NK-92 (cell line): ENCODE results near the gene TRMT61A.

ENCODE experiments used
- DNase-seq: peaks from one replicate; lab custom pipeline; 2025; ENCODE audit not compliant: unreplicated experiment; lab: John Stamatoyannopoulos, UW

The TRMT61A gene

DNA sequence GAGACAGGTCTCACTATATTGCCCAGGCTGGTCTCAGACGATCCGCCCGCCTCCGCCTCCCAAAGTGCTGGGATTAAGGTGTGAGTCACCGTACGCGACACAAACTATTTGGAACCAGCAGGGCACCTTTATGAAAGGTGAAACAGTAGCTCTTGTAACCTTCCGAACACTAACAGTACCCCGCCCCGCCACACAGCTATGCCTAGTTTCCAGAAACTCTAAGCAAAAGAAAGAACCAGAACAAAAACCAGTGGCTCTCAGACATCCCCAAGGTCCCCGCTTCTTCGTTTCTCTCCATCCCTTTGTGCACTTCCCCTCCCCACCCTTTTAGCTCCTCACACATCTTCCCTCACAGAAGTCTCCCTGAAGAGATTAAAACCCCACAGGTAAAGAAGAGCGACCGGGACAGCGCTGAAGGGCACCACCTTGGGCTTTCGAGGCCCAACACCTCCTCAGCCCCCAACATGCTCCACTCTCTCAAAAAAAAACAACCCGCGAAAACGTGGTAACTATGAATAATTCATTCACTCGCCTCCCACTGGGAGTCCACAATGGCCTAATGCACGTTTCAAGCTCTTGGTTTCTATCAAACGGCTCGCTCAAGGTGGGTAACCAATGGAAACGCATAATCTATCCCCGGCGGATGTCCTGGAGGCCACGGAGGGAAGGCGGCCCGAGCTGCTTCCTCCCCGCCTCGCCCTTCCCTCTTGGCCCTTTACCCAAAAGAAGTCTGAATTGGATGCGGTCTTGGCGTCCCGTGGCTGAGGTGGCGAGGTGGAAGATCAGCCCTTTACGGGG is 32.6 kb downstream of the TRMT61A start:
- DNase-seq, result no peak

- no peak for DNase-seq
Measured at GRCh38 chr14:103562179-103562428, 33.1 kb downstream of the TRMT61A start.

GRCh38 chr14:103562429-103563225 is 33.6 kb downstream of the TRMT61A start, which contains the start of the genes BAG5 and COA8:
TSS of gene BAG5 (minus strand) at chr14:103562657. CDS start at chr14:103561164, 1,493 bp downstream.
TSS of gene COA8 (plus strand) at chr14:103562960. CDS start at chr14:103563002, 42 bp downstream.
- no peak for DNase-seq

GRCh38 chr14:103563226-103563620 is 34.2 kb downstream of the TRMT61A start:
- no peak for DNase-seq

DNA sequence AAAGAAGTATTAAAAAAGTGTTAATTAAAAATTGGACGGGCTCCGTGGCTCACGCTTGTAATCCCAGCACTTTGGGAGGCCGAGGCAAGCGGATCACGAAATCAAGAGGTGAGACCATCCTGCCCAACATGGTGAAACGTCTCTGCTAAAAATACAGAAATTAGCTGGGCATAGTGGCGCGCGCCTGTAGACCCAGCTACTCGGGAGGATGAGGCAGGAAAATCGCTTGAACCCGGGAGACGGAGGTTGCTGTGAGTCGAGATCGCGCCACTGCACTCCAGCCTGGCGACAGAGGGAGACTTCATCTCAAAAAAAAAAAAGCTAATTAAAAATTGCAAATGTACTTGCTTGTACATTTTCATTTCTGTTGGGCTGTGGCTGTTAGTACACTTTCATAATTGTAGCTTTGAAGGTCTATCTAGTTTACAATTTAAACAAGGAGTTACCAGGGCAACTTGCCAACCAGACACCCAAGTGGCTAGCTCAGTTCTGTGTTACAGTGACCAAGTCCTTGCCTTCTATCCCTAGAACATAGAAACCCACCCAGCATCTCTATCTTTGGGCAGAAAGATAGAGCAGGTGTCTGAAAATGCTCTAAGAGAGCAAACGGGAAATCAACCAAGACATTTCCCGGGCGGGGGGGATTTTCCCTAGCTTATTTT is 35.0 kb downstream of the TRMT61A start:
- no peak for DNase-seq

DNA sequence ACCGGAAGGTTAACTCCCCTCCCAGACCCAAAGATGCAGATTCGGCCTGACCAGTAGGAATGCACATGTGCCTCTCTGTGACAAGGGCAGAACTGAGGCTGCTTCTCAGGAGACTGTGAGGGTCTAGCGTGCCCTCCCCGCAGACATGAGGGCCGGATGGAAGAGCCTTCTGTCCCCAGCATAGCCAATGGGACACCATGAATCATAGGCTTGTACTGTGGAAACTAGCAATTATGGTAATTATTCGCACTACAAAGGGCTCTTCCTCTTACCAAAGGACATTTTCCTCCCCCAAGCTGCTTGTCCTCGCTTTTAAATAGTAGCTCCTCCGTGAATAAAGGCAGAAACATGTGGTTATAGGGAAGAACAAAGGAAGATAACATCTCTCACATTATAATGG is 40.0 kb downstream of the TRMT61A start:
- DNase-seq, result no peak

DNA sequence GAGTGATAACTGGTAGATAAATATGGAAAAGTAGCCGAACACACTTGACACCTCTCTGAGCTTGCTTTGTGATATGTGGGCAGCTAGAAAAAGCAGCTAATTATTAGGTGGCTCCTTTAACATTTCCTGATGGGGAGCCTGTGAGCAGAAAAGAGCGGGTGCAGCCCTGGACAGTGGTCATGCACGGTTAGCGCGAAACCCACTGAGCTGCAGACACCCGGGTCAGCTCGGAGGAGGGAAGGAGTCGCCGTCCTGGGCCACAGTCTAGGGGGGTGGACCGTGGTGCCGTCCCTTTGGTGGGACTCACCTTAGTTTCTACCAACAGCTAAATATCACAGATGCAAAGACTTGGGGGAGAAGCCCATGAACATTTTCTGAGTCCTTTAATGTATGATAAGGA is 40.4 kb downstream of the TRMT61A start:
- no peak for DNase-seq

GRCh38 chr14:103574104-103574503 is 45.1 kb downstream of the TRMT61A start:
- DNase-seq, result no peak

GRCh38 chr14:103574707-103575285 is 45.8 kb downstream of the TRMT61A start:
- DNase-seq, result no peak

DNA sequence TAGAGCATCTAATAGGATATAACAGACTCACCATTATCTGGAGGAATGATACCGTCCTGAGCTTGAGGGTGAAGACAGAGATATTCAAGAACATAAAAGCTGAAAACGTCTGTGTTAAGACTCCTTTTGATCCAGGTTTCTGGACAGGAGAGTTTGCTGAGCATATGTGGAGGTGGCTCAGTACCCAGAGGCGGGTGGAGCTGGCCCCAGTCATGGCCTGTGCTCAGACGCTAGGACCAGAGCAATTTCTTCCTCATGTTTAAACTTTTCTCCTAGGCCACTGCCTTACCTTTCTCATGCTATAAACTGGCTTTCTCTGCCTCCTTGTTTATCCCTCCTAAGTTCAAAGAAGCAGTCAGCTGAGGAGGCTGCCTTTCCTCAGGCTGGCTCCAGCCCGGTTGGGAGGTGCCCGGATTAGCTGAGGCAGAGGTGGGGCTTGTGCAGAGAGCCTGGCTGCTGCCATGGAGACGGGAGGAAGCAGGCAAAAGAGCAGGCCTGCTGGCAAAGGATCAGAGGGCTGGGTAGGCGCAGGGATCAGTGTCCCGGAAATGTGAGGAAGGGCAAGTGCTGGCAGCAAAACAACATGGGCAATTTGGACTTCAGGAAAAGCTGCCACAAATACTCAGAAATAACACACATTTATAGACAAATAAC is 47.5 kb downstream of the TRMT61A start:
- no peak for DNase-seq

- no peak for DNase-seq
Measured at GRCh38 chr14:103578401-103579075, 49.5 kb downstream of the TRMT61A start.

DNA sequence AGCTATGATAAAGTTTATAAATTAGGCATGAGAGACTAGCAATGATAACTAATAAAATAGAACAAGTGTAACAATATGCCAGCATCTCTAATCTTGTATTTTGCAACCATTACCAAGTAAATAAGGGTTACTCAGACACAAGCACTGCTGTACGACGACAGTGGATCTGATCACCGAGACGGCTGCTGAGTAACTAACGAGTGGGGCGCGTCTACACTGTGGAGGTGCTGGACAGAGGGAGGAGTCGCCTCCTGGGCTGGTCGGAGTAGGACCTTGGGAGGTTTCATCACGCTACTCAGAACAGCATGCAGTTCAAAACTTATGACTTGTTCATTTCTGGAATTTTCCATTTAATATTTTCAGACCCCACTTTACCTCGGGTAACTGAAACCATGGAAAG is 52.2 kb downstream of the TRMT61A start:
- DNase-seq, result no peak

GRCh38 chr14:103581954-103582703 is 53.1 kb downstream of the TRMT61A start:
- no peak for DNase-seq

DNA sequence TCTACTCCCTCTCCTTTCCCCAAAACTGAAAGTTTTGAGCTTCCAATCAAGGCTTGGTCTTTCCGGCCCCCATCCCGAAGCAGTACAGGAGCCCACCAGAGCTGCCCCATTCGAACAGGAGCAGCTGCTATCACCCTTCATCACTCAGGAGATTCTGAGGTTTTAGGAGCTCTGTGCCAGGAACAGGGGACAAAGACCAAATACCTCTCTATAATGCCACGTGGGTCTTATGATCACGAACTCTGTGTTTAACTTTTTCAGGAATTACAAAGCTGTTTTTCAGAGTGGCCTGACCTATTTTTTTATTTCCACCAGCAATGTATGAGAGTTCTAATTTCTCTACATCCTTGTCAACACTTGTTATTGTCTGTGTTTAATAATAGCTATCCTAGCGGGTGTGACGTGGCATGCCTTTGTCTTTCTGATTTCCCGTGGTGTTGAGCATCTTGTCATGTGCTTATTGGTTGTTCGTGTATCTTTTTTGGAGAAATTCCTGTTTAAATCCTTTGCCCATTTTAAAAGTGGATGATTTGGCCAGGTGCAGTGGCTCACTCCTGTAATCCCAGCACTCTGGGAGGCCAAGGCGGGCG is 55.4 kb downstream of the TRMT61A start:
- DNase-seq, result no peak
